ENCODE data around the gene COQ10A.

The COQ10A gene

DNA sequence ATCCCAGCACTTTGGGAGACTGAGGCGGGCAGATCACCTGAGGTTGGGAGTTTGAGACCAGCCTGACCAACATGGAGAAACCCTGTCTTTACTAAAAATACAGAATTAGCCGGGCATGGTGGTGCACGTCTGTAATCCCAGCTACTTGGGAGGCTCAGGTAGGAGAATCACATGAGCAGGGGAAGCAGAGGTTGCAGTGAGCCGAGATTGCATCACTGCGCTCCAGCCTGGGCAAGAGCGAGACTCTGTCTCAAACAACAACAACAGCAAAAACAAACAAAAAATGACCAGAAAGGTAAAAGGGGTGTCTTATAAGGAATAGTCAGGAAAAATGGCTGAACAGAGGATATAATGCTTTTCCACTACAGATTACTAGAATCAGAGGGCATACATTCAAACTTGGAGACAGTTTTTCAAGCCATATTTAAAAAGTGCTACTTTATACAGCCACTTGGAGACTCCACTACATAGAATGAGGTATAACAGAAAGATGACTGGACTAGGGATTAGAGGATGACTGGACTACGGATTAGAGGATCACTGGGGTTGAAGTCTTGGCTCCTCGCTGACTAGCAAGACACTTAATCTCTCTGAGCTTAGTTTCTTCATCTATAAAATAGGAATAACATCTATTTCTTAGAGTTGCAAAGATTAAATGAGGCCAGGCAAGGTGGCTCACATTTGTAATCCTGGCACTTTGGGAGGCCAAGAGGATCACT, 38.3 kb downstream of the COQ10A start:
- no peaks in the 10 kb centered on the region for H3K9me3 Mint-ChIP-seq (ENCODE audit: low read depth)
- no peak overlapping the region for H3K27ac Mint-ChIP-seq
- H3K27me3 Mint-ChIP-seq: no peaks in the 10 kb centered on the region
- H3K4me3 Mint-ChIP-seq: no peak overlapping the region
- H3K4me1 Mint-ChIP-seq (ENCODE audit: low read depth): peaks cover 20% of the 10 kb centered on the region
- no peaks in the 10 kb centered on the region for H3K36me3 Mint-ChIP-seq

DNA sequence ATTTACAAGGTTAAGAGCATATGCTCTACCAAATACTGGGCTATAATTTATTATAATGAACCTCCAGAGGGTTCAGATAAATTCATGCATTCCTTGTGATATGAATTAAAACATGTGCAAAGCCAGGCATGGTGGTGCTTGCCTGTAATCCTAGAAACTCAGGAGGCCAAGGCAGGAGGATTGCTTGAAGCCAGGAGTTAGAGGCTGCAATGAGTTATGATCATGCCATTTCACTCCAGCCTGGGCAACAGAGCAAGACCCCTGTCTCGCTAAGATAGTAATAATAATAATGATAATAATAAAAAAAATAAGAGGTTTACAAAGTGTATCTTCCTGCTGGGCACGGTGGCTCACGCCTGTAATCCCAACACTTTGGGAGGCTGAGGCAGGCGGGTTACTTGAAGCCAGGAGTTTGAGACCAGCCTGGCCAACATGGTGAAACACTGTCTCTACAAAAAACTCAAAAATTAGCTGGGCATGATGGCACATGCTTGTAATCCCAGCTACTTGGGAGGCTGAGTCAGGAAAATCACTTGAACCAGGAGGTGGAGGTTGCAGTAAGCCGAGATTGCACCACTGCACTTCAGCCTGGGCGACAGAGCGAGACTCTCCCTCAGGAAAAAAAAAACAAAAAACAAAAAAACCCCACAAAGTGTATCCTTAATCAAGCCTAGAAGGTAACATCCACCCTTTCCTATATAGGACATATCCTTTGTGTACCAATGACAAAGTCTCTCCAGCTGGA, 40.7 kb downstream of the COQ10A start:
- H3K36me3 Mint-ChIP-seq: no peaks in the 10 kb centered on the region
- H3K4me1 Mint-ChIP-seq (ENCODE audit: low read depth): peaks cover under 1% of the 10 kb centered on the region
- no peaks in the 10 kb centered on the region for H3K27me3 Mint-ChIP-seq
- H3K4me3 Mint-ChIP-seq: no peak overlapping the region
- H3K27ac Mint-ChIP-seq: no peak overlapping the region
- no peaks in the 10 kb centered on the region for H3K9me3 Mint-ChIP-seq (ENCODE audit: low read depth)

- Mint-ChIP-seq H3K27me3 (no peaks in the 10 kb centered on the region), H3K36me3 (no peaks in the 10 kb centered on the region)
These were observed 42.0 kb downstream of the COQ10A start for GRCh38 chr12:56308714-56309113.

DNA sequence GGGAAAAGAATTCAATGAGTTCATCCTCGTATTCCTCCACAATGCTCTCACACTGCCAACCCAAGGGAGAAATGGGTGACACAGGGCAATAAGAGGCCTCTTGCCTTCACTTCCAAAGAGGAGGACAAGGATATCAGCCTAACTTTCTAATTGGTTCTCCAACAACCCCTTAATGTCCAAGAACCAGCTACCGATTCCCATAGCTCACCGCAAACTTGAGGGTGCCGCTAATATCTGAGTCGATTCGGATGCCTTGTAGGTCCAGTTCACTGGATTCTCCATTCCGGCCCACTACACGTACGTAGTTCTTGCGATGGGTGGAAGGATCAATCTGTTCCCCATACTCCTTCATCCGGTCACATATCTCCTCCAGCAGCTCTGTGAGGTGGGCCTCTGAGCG, 44.3 kb downstream of the COQ10A start:
- peaks cover 7% of the 10 kb centered on the region for H3K4me1 Mint-ChIP-seq (ENCODE audit: low read depth)
- H3K27ac Mint-ChIP-seq: no peak overlapping the region
- no peaks in the 10 kb centered on the region for H3K27me3 Mint-ChIP-seq
- H3K4me3 Mint-ChIP-seq: no peak overlapping the region
- no peaks in the 10 kb centered on the region for H3K9me3 Mint-ChIP-seq (ENCODE audit: low read depth)
- no peaks in the 10 kb centered on the region for H3K36me3 Mint-ChIP-seq

More at GRCh38 chr12:56308714-56309113, 42.0 kb downstream of the COQ10A start:
- Mint-ChIP-seq H3K4me1 (ENCODE audit: low read depth) (no peaks in the 10 kb centered on the region), H3K4me3 (no peak overlapping the region), H3K27ac (no peak overlapping the region), H3K9me3 (ENCODE audit: low read depth) (no peaks in the 10 kb centered on the region)

GRCh38 chr12:56315249-56315621, 48.5 kb downstream of the COQ10A start:
- peak overlapping the region; percentile 99 for H3K27ac Mint-ChIP-seq
- H3K27me3 Mint-ChIP-seq: no peaks in the 10 kb centered on the region
- peaks cover 2% of the 10 kb centered on the region for H3K36me3 Mint-ChIP-seq
- peaks cover 11% of the 10 kb centered on the region for H3K4me1 Mint-ChIP-seq (ENCODE audit: low read depth)
- H3K9me3 Mint-ChIP-seq (ENCODE audit: low read depth): no peaks in the 10 kb centered on the region
- peak overlapping the region; percentile 98 for H3K4me3 Mint-ChIP-seq

GRCh38 chr12:56315622-56316473, 49.1 kb downstream of the COQ10A start, which contains the start of gene CNPY2:
CNPY2 (minus strand) TSS chr12:56315988; CDS start chr12:56315217, 771 bp downstream.
- Mint-ChIP-seq H3K9me3 (ENCODE audit: low read depth) (no peaks in the 10 kb centered on the region), H3K4me3 (peak within 1 kb of the TSS; percentile 98), H3K27me3 (no peaks in the 10 kb centered on the region), H3K4me1 (ENCODE audit: low read depth) (peaks cover 11% of the 10 kb centered on the region), H3K27ac (peak within 1 kb of the TSS; percentile 99), H3K36me3 (peaks cover 2% of the 10 kb centered on the region)

DNA sequence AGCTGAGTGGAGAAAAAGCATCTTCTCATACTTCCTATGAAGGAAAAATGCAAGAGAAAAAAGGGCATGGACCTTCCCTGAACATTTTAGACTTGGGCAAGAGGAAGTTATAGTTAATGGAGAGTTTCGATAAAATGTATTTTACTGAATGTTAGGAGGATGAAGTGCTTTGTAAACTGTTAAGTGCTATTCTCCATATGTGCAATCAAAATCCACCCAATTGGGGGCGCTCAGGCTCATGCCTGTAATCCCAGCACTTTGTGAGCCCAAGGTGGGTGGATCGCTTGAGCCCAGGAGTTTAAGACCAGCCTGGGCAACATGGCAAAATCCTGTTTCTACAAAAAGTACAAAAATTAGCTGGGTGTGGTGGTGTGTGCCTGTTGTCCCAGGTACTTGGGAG, 50.9 kb downstream of the COQ10A start:
- no peaks in the 10 kb centered on the region for H3K9me3 Mint-ChIP-seq (ENCODE audit: low read depth)
- H3K4me1 Mint-ChIP-seq (ENCODE audit: low read depth): peaks cover 11% of the 10 kb centered on the region
- H3K36me3 Mint-ChIP-seq: peaks cover 2% of the 10 kb centered on the region
- H3K27me3 Mint-ChIP-seq: no peaks in the 10 kb centered on the region
- no peak overlapping the region for H3K4me3 Mint-ChIP-seq
- peak overlapping the region; percentile 78 for H3K27ac Mint-ChIP-seq

Data from activated naive CD8-positive, alpha-beta T cell (primary cell).